Natural killer cell (primary cell): ENCODE results near the gene PPIP5K2. TPM values are rescaled to one million over a fixed set of nuclear protein-coding genes. Genes with fewer than 3 reads are reported as not detected.
"Not testable (repeated sequence)": the region's sequence is repeated elsewhere in the genome, so short reads cannot be mapped to it uniquely, and the experiment has no call there.

Experiments used
- ATAC-seq, 3 donors: fragments of 150-1000 bp in 2 of 3; fragments of 200-7000 bp in 1 of 3; cut with Tn5 transposase; 1 replicate in 1 of 3; 2 replicates in 2 of 3; pipeline ENCODE4 v1.10.0; 2021; ENCODE audit warnings: mild to moderate bottlenecking in 2 of 3, moderate library complexity in 2 of 3
- DNase-seq, 2 donors: peaks; one replicate each; pipeline versions ENCODE4 v3.0.0 to v3.0.0-alpha.2; 2013 to 2021; ENCODE audit warnings: mixed read lengths in 1 of 2
- H3K27ac ChIP-seq: one replicate; pipeline ENCODE4 v1.5.1; 2013; ENCODE audit warnings: mild to moderate bottlenecking, low read length
- H3K27me3 ChIP-seq: one replicate; pipeline ENCODE4 v1.6.1; 2013; ENCODE audit warnings: low read length; ENCODE audit not compliant: control insufficient read depth, insufficient read depth
- H3K36me3 ChIP-seq: one replicate; pipeline ENCODE4 v1.6.1; 2013; ENCODE audit warnings: low read length; ENCODE audit not compliant: control insufficient read depth, insufficient read depth
- H3K4me1 ChIP-seq: one replicate; pipeline ENCODE4 v1.6.1; 2013; ENCODE audit warnings: low read length; ENCODE audit not compliant: control insufficient read depth, insufficient read depth
- H3K4me3 ChIP-seq: one replicate; pipeline ENCODE4 v1.5.1; 2013; ENCODE audit warnings: low read length
- H3K9me3 ChIP-seq: one replicate; pipeline ENCODE4 v1.6.1; 2013; ENCODE audit warnings: low read length; ENCODE audit not compliant: control insufficient read depth, insufficient read depth
- H3K27ac Mint-ChIP-seq, 2 donors: one replicate each; pipeline ENCODE4 v1.8.0; 2022; ENCODE audit warnings: mild to moderate bottlenecking in 2 of 2, mixed read lengths in 2 of 2, moderate library complexity in 1 of 2
- H3K27me3 Mint-ChIP-seq, 2 donors: one replicate each; pipeline ENCODE4 v1.8.0; 2022; ENCODE audit warnings: low read depth in 2 of 2, mixed read lengths in 2 of 2
- H3K36me3 Mint-ChIP-seq: one replicate; pipeline ENCODE4 v1.8.0; 2022; ENCODE audit warnings: mixed read lengths
- H3K4me1 Mint-ChIP-seq, 2 donors: one replicate each; pipeline ENCODE4 v1.8.0; 2022; ENCODE audit warnings: mixed read lengths in 2 of 2
- H3K4me3 Mint-ChIP-seq: one replicate; pipeline ENCODE4 v1.8.0; 2022; ENCODE audit warnings: mild to moderate bottlenecking, moderate library complexity, mixed read lengths
- H3K9me3 Mint-ChIP-seq, 2 donors: one replicate each; pipeline ENCODE4 v1.8.0; 2022; ENCODE audit warnings: mixed read lengths in 2 of 2
- WGBS: methylation state at CpG from one replicate; pipeline ENCODE4 v1.1.7; 2013; ENCODE audit warnings: missing lambda C conversion rate; ENCODE audit not compliant: insufficient coverage; 5-methylcytosine and 5-hydroxymethylcytosine counted together
- intact Hi-C: fragments of 100-400 bp; cut with micrococcal nuclease; formaldehyde crosslinking; loops from one replicate; pipeline ENCODE4 v1.14.2; 2022
- total RNA-seq, 4 donors: library from RNA; stranded (reverse); fragments of 120-200 nt in 1 of 4; gene quantifications; one replicate each; pipeline versions ENCODE4 v1.2.3 to v1.2.4, GENCODE V29; 2013 to 2022
- TF ChIP-seq, protein P1 (sequence below): fragments of 200-600 bp; IDR thresholded peaks from one replicate; pipeline ENCODE4 v1.8.0; 2022; ENCODE audit warnings: antibody characterized with exemption

The PPIP5K2 gene
- total RNA-seq, 3 donors from 2014 or later (not counting 1 experiment from before 2014, with no cell fraction given), result 71.4 to 85.3 (median 72.8) TPM

DNA sequence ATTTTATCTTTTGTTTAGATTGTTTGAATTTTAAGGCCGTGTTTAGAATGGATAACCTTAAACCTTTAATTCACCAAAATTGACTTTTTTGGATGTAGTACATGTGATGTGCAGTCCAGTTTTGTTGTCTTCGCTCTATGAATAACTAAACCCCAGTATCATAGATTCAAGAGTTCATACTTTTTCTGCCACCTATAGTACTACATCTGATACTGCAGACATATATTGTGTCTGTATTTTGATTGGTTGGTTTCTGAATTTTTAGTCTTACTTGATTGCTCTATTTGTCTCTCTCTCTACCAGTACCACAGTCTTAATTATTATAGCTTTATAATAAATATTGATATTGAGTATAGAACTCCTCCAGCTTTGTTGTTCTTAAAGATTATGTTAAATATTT is 58.1 kb downstream of the PPIP5K2 start:
- Mint-ChIP-seq H3K27ac (no peak overlapping the region), H3K27me3 (no peaks in the 10 kb centered on the region), H3K36me3 (no peaks in the 10 kb centered on the region), H3K4me1 (no peaks in the 10 kb centered on the region), H3K9me3 (no peaks in the 10 kb centered on the region), H3K4me3 (no peak overlapping the region)
- H3K27me3 ChIP-seq, result no peaks in the 10 kb centered on the region
- no peak for ATAC-seq
- H3K4me3 ChIP-seq, result no peak overlapping the region
- H3K36me3 ChIP-seq, result peaks cover 62% of the 10 kb centered on the region
- TF ChIP-seq, protein P1, sequence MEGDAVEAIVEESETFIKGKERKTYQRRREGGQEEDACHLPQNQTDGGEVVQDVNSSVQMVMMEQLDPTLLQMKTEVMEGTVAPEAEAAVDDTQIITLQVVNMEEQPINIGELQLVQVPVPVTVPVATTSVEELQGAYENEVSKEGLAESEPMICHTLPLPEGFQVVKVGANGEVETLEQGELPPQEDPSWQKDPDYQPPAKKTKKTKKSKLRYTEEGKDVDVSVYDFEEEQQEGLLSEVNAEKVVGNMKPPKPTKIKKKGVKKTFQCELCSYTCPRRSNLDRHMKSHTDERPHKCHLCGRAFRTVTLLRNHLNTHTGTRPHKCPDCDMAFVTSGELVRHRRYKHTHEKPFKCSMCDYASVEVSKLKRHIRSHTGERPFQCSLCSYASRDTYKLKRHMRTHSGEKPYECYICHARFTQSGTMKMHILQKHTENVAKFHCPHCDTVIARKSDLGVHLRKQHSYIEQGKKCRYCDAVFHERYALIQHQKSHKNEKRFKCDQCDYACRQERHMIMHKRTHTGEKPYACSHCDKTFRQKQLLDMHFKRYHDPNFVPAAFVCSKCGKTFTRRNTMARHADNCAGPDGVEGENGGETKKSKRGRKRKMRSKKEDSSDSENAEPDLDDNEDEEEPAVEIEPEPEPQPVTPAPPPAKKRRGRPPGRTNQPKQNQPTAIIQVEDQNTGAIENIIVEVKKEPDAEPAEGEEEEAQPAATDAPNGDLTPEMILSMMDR, result no peak
- H3K4me1 ChIP-seq, result no peaks in the 10 kb centered on the region
- no peaks in the 10 kb centered on the region for H3K9me3 ChIP-seq
- no peak for DNase-seq
- intact Hi-C loops, result no loop called here
- H3K27ac ChIP-seq, result no peak overlapping the region
- WGBS, result no CpG with 5 or more reads among the region's 2 CpGs

DNA sequence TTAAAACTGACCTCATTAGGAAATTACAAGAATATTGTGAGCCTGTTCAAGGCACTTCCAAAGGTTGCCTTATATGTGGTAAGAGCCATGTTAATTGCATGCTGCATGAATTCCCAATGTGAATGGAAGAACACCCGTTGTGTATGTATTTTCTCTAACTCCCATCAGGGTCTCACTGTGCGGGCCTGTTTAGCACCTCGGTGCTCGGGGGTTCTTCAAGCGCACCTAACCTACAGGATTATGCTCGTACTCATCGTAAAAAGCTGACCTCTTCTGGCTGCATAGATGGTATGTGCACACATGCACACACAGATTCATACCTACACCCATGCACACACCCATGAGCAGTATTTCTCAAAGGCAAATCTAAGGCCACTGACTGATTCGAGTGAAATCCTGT is 66.1 kb downstream of the PPIP5K2 start:
- intact Hi-C loops, result no loop called here
- Mint-ChIP-seq H3K4me3 (no peak overlapping the region), H3K36me3 (peaks cover 22% of the 10 kb centered on the region), H3K4me1 (no peaks in the 10 kb centered on the region), H3K9me3 (no peaks in the 10 kb centered on the region), H3K27me3 (no peaks in the 10 kb centered on the region), H3K27ac (no peak overlapping the region)
- H3K27me3 ChIP-seq, result no peaks in the 10 kb centered on the region
- ATAC-seq, result no peak
- H3K36me3 ChIP-seq, result peaks cover 66% of the 10 kb centered on the region
- DNase-seq, result no peak
- H3K9me3 ChIP-seq, result no peaks in the 10 kb centered on the region
- 98% methylated on average over 8 of the region's 8 CpGs for WGBS
- H3K4me3 ChIP-seq, result no peak overlapping the region
- no peak overlapping the region for H3K27ac ChIP-seq
- H3K4me1 ChIP-seq, result no peaks in the 10 kb centered on the region
- TF ChIP-seq, protein P1, result no peak

DNA sequence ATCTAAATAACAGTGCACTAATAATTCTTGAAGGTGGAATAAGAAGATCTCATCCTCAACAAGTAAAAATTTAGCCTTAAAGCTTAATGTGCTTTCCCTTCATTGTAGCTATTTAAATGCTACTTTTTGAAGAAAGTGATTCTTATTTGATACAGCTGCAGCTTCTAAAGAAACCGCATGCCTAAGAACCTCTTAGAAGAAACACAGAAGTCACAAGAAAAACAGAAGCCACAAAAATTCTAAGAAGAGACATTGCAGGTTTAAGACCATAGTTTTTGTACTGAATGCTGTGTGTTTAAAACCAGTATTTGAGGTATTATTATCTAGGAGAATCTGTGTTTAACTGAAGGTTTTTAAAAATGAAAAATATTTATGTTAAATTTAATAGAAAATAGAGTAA is 68.3 kb downstream of the PPIP5K2 start:
- no peaks in the 10 kb centered on the region for H3K4me1 ChIP-seq
- no peaks in the 10 kb centered on the region for H3K27me3 Mint-ChIP-seq
- WGBS, result 83% methylated on average over 1 of the region's 1 CpG
- no peak for ATAC-seq
- peaks cover 27% of the 10 kb centered on the region for H3K36me3 Mint-ChIP-seq
- no peak overlapping the region for H3K27ac ChIP-seq
- H3K9me3 Mint-ChIP-seq, result no peaks in the 10 kb centered on the region
- no peak for DNase-seq
- no peaks in the 10 kb centered on the region for H3K4me1 Mint-ChIP-seq
- H3K4me3 Mint-ChIP-seq, result no peak overlapping the region
- intact Hi-C loops, result no loop called here
- H3K27ac Mint-ChIP-seq, result no peak overlapping the region
- H3K4me3 ChIP-seq, result no peak overlapping the region
- TF ChIP-seq, protein P1, result no peak
- H3K36me3 ChIP-seq, result peaks cover 61% of the 10 kb centered on the region
- no peaks in the 10 kb centered on the region for H3K9me3 ChIP-seq
- H3K27me3 ChIP-seq, result no peaks in the 10 kb centered on the region

DNA sequence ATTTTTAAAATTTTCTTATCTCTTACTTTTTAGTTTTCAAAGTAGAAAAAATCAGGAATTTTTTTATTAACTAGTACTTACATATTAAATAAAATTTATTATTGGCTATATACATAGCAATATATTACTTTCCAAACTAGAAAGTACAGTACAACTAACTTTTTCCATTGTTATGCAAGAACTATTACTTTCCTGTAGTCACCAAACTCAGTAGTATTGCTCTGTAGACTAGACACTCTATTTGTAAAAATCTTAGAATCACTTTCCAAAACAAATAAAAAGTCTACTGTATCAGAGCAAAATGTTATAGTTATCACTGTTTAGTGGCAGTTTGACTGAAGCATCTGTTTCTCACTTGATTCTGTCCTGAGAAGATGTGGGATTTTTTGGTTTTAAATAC is 83.1 kb downstream of the PPIP5K2 start:
- no peaks in the 10 kb centered on the region for H3K9me3 ChIP-seq
- H3K36me3 Mint-ChIP-seq, result peaks cover 20% of the 10 kb centered on the region
- no peak for ATAC-seq
- peaks cover 20% of the 10 kb centered on the region for H3K36me3 ChIP-seq
- intact Hi-C loops, result no loop called here
- no peak overlapping the region for H3K4me3 Mint-ChIP-seq
- no peaks in the 10 kb centered on the region for H3K27me3 Mint-ChIP-seq
- H3K27me3 ChIP-seq, result no peaks in the 10 kb centered on the region
- no peaks in the 10 kb centered on the region for H3K4me1 ChIP-seq
- no peak for DNase-seq
- no peak overlapping the region for H3K4me3 ChIP-seq
- no peak overlapping the region for H3K27ac Mint-ChIP-seq
- TF ChIP-seq, protein P1, result no peak
- no peak overlapping the region for H3K27ac ChIP-seq
- H3K4me1 Mint-ChIP-seq, result no peaks in the 10 kb centered on the region
- no peaks in the 10 kb centered on the region for H3K9me3 Mint-ChIP-seq

DNA sequence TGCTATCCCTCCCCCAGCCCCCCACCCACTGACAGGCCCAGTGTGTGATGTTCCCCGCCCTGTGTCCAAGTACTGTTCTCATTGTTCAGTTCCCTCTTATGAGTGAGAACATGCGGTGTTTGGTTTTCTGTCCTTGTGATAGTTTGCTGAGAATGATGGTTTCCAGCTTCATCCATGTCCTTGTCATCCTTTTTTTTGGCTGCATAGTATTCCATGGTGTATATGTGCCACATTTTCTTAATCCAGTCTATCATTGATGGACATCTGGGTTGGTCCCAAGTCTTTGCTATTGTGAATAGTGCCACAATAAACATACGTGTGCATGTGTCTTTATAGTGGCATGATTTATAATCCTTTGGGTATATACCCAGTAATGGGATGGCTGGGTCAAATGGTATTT is 84.9 kb downstream of the PPIP5K2 start:
- H3K9me3 Mint-ChIP-seq, H3K27me3 Mint-ChIP-seq, DNase-seq: not testable (repeated sequence)

More for the DNA sequence above, 84.9 kb downstream of the PPIP5K2 start:
- H3K27ac Mint-ChIP-seq, ATAC-seq, H3K27ac ChIP-seq, intact Hi-C loops, H3K4me1 ChIP-seq, H3K4me3 Mint-ChIP-seq, H3K27me3 ChIP-seq, H3K9me3 ChIP-seq, H3K4me3 ChIP-seq, H3K4me1 Mint-ChIP-seq: not testable (repeated sequence)
- 100% methylated on average over 1 of the region's 3 CpGs for WGBS
- H3K36me3 ChIP-seq, result peaks cover 18% of the 10 kb centered on the region
- peaks cover 13% of the 10 kb centered on the region for H3K36me3 Mint-ChIP-seq
